MCF 10A (cell line): ENCODE measurements around the gene RUSC1. TPM values are rescaled to one million over a fixed set of nuclear protein-coding genes. Genes with fewer than 3 reads are reported as not detected.

ENCODE experiments used
- BruUV-seq: library from RNA; stranded (reverse); fragments of 400-500 nt; replicated peaks from 2 replicates; lab custom pipeline; 2021; lab: Mats Ljungman, UMichigan
- CTCF ChIA-PET: fragments of 300-600 bp; sonication (Branson Sonifier 250); formaldehyde crosslinking; extraction: SDS; loops from one replicate; lab custom pipeline; 2021; ENCODE audit warnings: antibody characterized with exemption, inconsistent platforms; lab: Yijun Ruan, JAX
- POLR2A ChIA-PET: fragments of 300-600, 350-650 bp; sonication (Branson Sonifier 250); formaldehyde crosslinking; extraction: SDS; loops from one replicate; lab custom pipeline; 2020; ENCODE audit warnings: antibody characterized with exemption, inconsistent platforms; lab: Yijun Ruan, JAX
- DNase-seq: peaks from one replicate; pipeline ENCODE4 v3.0.0-alpha.2; 2018; ENCODE audit not compliant: unreplicated experiment
- H3K27ac Mint-ChIP-seq: one replicate; pipeline ENCODE4 v1.8.0; 2022; ENCODE audit warnings: mild to moderate bottlenecking, low read depth, mixed read lengths; ENCODE audit not compliant: unreplicated experiment
- H3K27me3 Mint-ChIP-seq: one replicate; pipeline ENCODE4 v1.8.0; 2022; ENCODE audit warnings: mixed read lengths; ENCODE audit not compliant: insufficient read depth, unreplicated experiment
- H3K36me3 Mint-ChIP-seq: one replicate; pipeline ENCODE4 v1.8.0; 2022; ENCODE audit warnings: mild to moderate bottlenecking, moderate library complexity, mixed read lengths; ENCODE audit not compliant: insufficient read depth, unreplicated experiment
- H3K4me1 Mint-ChIP-seq: one replicate; pipeline ENCODE4 v1.8.0; 2022; ENCODE audit warnings: mixed read lengths; ENCODE audit not compliant: insufficient read depth, unreplicated experiment
- H3K4me3 Mint-ChIP-seq: one replicate; pipeline ENCODE4 v1.8.0; 2022; ENCODE audit warnings: mild to moderate bottlenecking, moderate library complexity, mixed read lengths; ENCODE audit not compliant: unreplicated experiment
- H3K9me3 Mint-ChIP-seq: one replicate; pipeline ENCODE4 v1.8.0; 2022; ENCODE audit warnings: mixed read lengths; ENCODE audit not compliant: unreplicated experiment
- CTCF ChIP-seq: fragments of 200-600 bp; IDR thresholded peaks from one replicate; pipeline ENCODE4 v1.8.0; 2022; ENCODE audit warnings: antibody characterized with exemption, mild to moderate bottlenecking; ENCODE audit not compliant: unreplicated experiment
- intact Hi-C: fragments of 100-400 bp; cut with micrococcal nuclease; formaldehyde crosslinking; loops from 2 replicates; pipeline ENCODE4 v1.14.1; 2022
- total RNA-seq: library from RNA; stranded (reverse); gene quantifications from 2 replicates; pipeline ENCODE4 v1.2.3, GENCODE V29; 2022

RUSC1 gene
- total RNA-seq, 1 experiment from 2014 or later: 19.5 TPM

- intact Hi-C loops: no loop called here
- H3K9me3 Mint-ChIP-seq: no peaks in the 10 kb centered on the region
- H3K4me3 Mint-ChIP-seq: no peak within 1 kb of the TSS
- no peaks in the 10 kb centered on the region for H3K4me1 Mint-ChIP-seq
- no peaks in the 10 kb centered on the region for H3K36me3 Mint-ChIP-seq
- POLR2A ChIA-PET: interaction anchor here (0.8 kb wide), 1 partner anchor 76 kb away, joined by 3 read pairs; no protein-coding TSS in a partner anchor
- CTCF ChIA-PET: interaction anchor here (1.4 kb wide), 1 partner anchor 50 kb away, joined by 5 read pairs; no protein-coding TSS in a partner anchor
- no TSS peak for BruUV-seq
- DNase-seq: no peak
- TF ChIP-seq CTCF: no peak
- H3K27me3 Mint-ChIP-seq: peaks cover 11% of the 10 kb centered on the region
- H3K27ac Mint-ChIP-seq: no peak within 1 kb of the TSS
Measured at GRCh38 chr1:155301342-155301841, 19.3 kb upstream of the RUSC1 start, which contains the start of gene PKLR. Gene PKLR (minus strand): TSS chr1:155301438. CDS start chr1:155301395, 43 bp downstream.

- Mint-ChIP-seq H3K36me3 (peaks cover 9% of the 10 kb centered on the region), H3K9me3 (no peaks in the 10 kb centered on the region), H3K27me3 (no peaks in the 10 kb centered on the region), H3K27ac (no peak overlapping the region), H3K4me1 (no peaks in the 10 kb centered on the region), H3K4me3 (no peak overlapping the region)
- intact Hi-C loops: no loop called here
- DNase-seq: no peak
- ChIA-PET CTCF (interaction anchor here (2.3 to 2.5 kb wide), 2 partner anchors 17 to 26 kb away, joined by 7 to 12 read pairs; no protein-coding TSS in a partner anchor), POLR2A (interaction anchor here (0.6 to 1.7 kb wide), 2 partner anchors 54 to 1108 kb away, joined by 3 to 5 read pairs; no protein-coding TSS in a partner anchor)
- no peak for TF ChIP-seq CTCF
- no TSS peak for BruUV-seq
Measured at GRCh38 chr1:155304558-155305063, 16.1 kb upstream of the RUSC1 start.

DNA sequence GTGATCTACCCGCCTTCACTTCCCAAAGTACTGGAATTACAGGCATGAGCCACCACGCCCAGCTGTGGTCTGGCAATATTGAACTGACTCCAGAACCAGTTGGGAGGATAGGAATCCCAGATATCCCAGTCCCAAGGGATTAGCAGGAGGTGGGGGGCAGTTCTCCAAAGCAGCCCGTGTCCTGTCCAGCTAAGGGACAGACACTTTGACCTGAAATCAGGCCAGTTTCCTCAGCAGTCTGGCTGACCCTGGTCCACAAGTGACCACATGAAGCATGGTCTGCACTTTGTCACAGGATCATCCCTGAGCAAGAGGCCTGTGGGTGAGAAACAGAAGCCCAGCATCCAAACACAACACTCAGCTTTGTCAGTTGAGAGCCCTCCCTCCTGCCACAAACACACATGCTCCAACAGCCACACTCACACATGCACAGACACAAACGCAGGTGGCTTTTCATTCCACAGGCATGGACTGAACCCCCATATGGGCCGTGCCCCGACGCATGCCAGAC is 14.8 kb upstream of the RUSC1 start:
- no peak for DNase-seq
- H3K27ac Mint-ChIP-seq: no peak overlapping the region
- CTCF ChIA-PET: interaction anchor here (2.3 to 3.5 kb wide), 3 partner anchors 16 to 56 kb away, joined by 7 to 26 read pairs (median 12); no protein-coding TSS in a partner anchor
- H3K9me3 Mint-ChIP-seq: no peaks in the 10 kb centered on the region
- peaks cover 21% of the 10 kb centered on the region for H3K36me3 Mint-ChIP-seq
- no peak overlapping the region for H3K4me3 Mint-ChIP-seq
- BruUV-seq: no TSS peak
- peaks cover 6% of the 10 kb centered on the region for H3K4me1 Mint-ChIP-seq
- H3K27me3 Mint-ChIP-seq: no peaks in the 10 kb centered on the region
- intact Hi-C loops: no loop called here
- POLR2A ChIA-PET: interaction anchor here (0.7 to 1.7 kb wide), 4 partner anchors 16 to 811 kb away, joined by 3 to 5 read pairs (median 3); partner anchors contain the start of gene SCAMP3
- no peak for TF ChIP-seq CTCF

DNA sequence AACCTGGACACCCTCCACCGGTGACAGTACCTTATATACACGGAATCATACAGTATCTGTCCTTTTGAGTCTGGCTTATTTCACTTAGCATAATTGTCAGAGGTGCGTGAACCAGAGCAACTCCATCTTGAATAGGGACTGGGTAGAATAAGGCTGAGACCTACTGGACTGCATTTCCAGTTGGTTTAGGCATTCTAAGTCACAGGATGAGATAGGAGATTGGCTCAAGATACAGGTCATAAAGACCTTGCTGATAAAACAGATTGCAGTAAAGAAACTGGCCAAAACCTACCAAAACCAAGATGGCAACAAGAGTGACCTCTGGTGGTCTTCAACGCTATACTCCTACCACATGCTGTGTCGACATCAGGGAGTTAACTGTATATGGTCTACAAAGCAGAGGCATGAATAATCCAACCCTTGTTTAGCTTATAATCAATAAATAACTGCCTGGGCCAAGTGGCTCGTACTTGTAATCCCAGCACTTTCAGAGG is 13.4 kb upstream of the RUSC1 start:
- intact Hi-C loops: no loop called here
- TF ChIP-seq CTCF: peak; percentile 21
- H3K27ac Mint-ChIP-seq: no peak overlapping the region
- H3K27me3 Mint-ChIP-seq: no peaks in the 10 kb centered on the region
- no peaks in the 10 kb centered on the region for H3K9me3 Mint-ChIP-seq
- ChIA-PET POLR2A (interaction anchor here (1.3 to 7.9 kb wide), 10 partner anchors 14 to 256 kb away, joined by 3 to 103 read pairs (median 9); partner anchors contain the start of genes ASH1L, CLK2, HCN3 and RUSC1), CTCF (interaction anchor here (0.6 to 3.5 kb wide), 10 partner anchors 10 to 338 kb away, joined by 3 to 26 read pairs (median 6); no protein-coding TSS in a partner anchor)
- peaks cover 6% of the 10 kb centered on the region for H3K4me1 Mint-ChIP-seq
- H3K36me3 Mint-ChIP-seq: peaks cover 34% of the 10 kb centered on the region
- no TSS peak for BruUV-seq
- H3K4me3 Mint-ChIP-seq: peak overlapping the region; percentile 100
- DNase-seq: peak; percentile 58
